ENCODE measurements around the gene RPL15. TPM values are rescaled to one million over a fixed set of nuclear protein-coding genes. Genes with fewer than 3 reads are reported as not detected.

RPL15 gene
- total and polyA plus RNA-seq, 11 donors: 834 to 3,123 (median 1,014) TPM

DNA sequence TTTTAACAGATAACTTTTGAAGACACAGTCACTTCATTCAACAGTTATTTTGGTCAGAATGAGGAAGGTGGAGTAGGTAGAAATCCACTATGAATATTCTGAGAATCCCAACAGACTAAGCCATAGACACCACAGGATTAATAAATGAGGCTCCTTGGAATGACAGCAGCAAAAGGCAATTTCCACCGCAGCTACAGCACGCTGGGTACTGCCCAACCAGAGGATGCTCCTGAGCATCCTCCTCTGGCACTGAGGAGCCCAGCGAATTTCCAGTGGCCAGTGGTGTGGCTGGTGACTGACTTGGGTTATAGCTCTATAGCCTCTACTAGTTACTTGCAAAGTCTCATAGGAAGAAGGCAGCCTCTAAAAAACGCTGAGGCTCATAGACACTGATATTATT, 24.5 kb downstream of the RPL15 start:
- 86 to 93% (median 91%) methylated on average over 4 of the region's 4 CpGs for WGBS, 4 donors
- ATAC-seq (no peak), DNase-seq (no peak)
- Histone ChIP-seq H3K9me3 (no peaks in the 10 kb centered on the region), H3K4me1 (peaks cover 0 to 8% (median 4%) of the 10 kb centered on the region in 12 donors), H3K27me3 (no peaks in the 10 kb centered on the region), H3K4me3 (no peak overlapping the region), H3K36me3 (no peaks in the 10 kb centered on the region), H3K27ac (no peak overlapping the region)
- intact Hi-C loops (cut with DNase I): no loop called here
- no peak for TF ChIP-seq CTCF (IDR thresholded peaks at IDR 0.05)

DNA sequence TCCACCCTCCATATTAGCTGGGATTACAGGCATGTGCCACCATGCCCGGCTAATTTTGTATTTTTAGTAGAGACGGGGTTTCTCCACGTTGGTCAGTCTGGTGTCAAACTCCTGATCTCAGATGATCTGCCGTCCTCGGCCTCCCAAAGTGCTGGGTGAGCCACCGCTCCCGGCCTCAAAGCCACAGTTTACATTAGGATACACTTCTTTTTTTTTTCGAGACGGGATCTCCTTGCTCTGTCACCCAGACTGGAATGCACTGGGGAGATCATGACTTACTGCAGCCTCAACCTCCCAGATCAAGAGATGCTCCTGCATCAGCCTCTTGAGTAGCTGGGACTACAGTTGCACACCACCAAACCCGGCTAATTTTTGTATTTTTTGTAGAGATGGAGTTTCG, 25.6 kb downstream of the RPL15 start:
- 92 to 95% (median 93%) methylated on average over 11 of the region's 11 CpGs for WGBS, 4 donors
- H3K27ac ChIP-seq: no peak overlapping the region
- no peak for TF ChIP-seq CTCF (IDR thresholded peaks at IDR 0.05)
- TF ChIP-seq POLR2A (IDR thresholded peaks at IDR 0.05): no peak
- H3K9me3 ChIP-seq: no peaks in the 10 kb centered on the region
- no peaks in the 10 kb centered on the region for H3K27me3 ChIP-seq
- intact Hi-C loops (cut with DNase I): no loop called here
- DNase-seq: no peak
- peaks cover 0 to 4% (median 0%) of the 10 kb centered on the region in 9 donors for H3K36me3 ChIP-seq
- H3K4me1 ChIP-seq: peaks cover 0 to 19% (median 15%) of the 10 kb centered on the region in 12 donors
- no peak overlapping the region for H3K4me3 ChIP-seq
- ATAC-seq: no peak

DNA sequence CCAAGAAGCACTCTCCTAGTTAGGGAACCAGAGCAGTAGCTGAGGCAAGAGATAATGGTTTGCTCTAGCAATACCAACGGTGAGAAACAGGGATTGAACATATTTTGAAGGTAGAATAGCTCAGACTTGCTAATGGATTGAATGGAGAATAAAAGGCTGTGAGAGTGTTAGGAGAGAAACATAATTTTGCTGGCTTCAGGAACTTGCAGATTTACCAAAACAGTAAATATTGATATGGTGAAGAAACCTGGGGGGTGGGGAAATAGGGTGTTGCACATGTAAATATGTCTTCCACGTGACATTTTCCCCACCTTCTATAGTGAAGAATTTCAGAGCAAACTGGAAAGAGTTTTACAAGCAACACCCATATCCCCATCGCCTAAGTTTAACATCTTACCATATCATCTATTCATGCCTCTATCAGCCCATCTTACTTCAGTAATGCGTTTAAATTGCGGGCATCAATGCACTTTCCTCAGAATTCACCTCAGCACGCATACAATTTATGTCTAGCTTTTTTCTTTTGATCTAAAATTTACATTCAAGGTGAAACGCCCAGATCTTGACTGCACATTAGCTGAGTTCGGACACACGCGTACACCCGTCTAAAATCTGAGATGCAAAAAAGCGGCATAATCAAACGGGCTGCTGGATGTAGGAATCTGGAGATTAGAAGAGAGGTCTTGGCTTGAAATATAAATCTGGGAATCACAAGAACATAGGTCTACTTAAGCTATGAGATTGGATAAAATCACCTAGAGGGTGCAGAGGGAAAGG, 27.3 kb downstream of the RPL15 start:
- intact Hi-C loops (cut with DNase I): loop anchor here in 5 of 10 donors (2.0 kb wide), 3 partner anchors 23 to 55 kb away; partner anchors contain the start of genes NKIRAS1 (in 2 of the 5) and RPL15 (in 2 of the 5)
- no peaks in the 10 kb centered on the region for H3K9me3 ChIP-seq
- TF ChIP-seq POLR2A (IDR thresholded peaks at IDR 0.05): no peak
- TF ChIP-seq CTCF (IDR thresholded peaks at IDR 0.05): no peak
- ATAC-seq (no peak), DNase-seq (no peak)
- 12 to 17% (median 14%) methylated on average over 13 of the region's 13 CpGs for WGBS, 4 donors
- H3K27ac ChIP-seq: peak overlapping the region in 11 of 12 donors; percentile 89 to 99 (median 96)
- H3K4me1 ChIP-seq: peaks cover under 1 to 35% (median 31%) of the 10 kb centered on the region in 12 donors
- H3K36me3 ChIP-seq: peaks cover 0 to 12% (median 0%) of the 10 kb centered on the region in 9 donors
- peak overlapping the region; percentile 62 to 99 (median 80) for H3K4me3 ChIP-seq
- H3K27me3 ChIP-seq: no peaks in the 10 kb centered on the region

- TF ChIP-seq POLR2A (IDR thresholded peaks at IDR 0.05) (peak in 1 of 2 donors; percentile 65), CTCF (IDR thresholded peaks at IDR 0.05) (peak in 2 of 12 donors; percentile 5 to 20)
- Histone ChIP-seq H3K27me3 (no peaks in the 10 kb centered on the region), H3K9me3 (no peaks in the 10 kb centered on the region), H3K36me3 (peaks cover 0 to 12% (median 0%) of the 10 kb centered on the region in 9 donors), H3K4me3 (peak within 1 kb of the TSS; percentile 62 to 99 (median 84)), H3K4me1 (peaks cover 8 to 44% (median 39%) of the 10 kb centered on the region in 12 donors), H3K27ac (peak within 1 kb of the TSS; percentile 89 to 99 (median 97))
- DNase-seq: peak; percentile 90 to 93 (median 92)
- peak; percentile 40 to 83 (median 74) for ATAC-seq
- WGBS, 4 donors: 0 to 1% (median 0%) methylated on average over 21 to 87 of the region's 88 CpGs
- intact Hi-C loops (cut with DNase I): loop anchor here in 5 of 10 donors (1.0 to 2.0 kb wide), 4 partner anchors 24 to 56 kb away; partner anchors contain the start of genes RPL15 (in 4 of the 5) and NKIRAS1 (in 2 of the 5)
These were observed 28.1 kb downstream of the RPL15 start, which contains the start of gene NR1D2 for GRCh38 chr3:23944861-23945662. TSS of gene NR1D2 (plus strand) at chr3:23945286. CDS start at chr3:23945579, 293 bp downstream.
